ENCODE data around the gene YOD1.

YOD1 gene

DNA sequence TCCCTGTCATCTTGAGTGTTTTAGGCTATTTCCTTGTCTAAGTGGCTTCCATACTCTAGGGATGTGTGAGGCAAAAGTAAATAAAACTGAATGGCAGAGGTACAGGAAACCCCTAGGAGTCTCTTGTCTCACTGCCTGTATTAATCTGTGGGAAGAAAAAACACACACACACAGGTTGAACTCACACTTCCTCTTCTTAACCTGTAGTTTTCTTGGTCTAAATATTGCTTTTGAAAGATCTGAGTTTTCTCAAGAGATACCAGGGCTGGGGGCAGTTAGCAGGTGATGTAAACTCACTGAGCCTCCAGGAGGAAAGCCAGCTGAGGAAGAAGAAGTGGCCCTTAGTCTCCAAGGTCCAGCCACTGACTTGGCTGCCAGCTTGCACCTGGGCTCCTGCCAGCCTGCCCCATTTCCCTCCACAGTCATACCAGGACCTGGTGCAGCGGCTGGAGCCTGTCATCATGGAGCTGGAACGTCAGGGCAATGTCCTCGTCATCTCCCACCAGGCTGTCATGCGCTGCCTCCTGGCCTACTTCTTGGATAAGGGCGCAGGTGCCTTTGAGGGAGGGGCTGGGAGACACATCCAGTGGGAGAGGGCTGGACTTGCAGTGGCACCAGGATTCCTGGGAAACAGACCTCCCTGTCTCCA lies 19.0 kb upstream of the YOD1 start:
- H3K4me1 ChIP-seq (ENCODE audit: control insufficient read depth, insufficient read depth, low read length), result no peaks in the 10 kb centered on the region
- no peak overlapping the region for H3K4me3 ChIP-seq (ENCODE audit: low read length)
- H3K27me3 ChIP-seq (ENCODE audit: control insufficient read depth, insufficient read depth, low read length), result no peaks in the 10 kb centered on the region
- H3K9ac ChIP-seq (ENCODE audit: low read depth, low read length), result no peak overlapping the region
- no peaks in the 10 kb centered on the region for H3K9me3 ChIP-seq (replicated peaks; ENCODE audit: low read length)
- H3K4me2 ChIP-seq (ENCODE audit: low read length), result no peak overlapping the region
- no peaks in the 10 kb centered on the region for H3K36me3 ChIP-seq (ENCODE audit: insufficient read depth, low read length)

DNA sequence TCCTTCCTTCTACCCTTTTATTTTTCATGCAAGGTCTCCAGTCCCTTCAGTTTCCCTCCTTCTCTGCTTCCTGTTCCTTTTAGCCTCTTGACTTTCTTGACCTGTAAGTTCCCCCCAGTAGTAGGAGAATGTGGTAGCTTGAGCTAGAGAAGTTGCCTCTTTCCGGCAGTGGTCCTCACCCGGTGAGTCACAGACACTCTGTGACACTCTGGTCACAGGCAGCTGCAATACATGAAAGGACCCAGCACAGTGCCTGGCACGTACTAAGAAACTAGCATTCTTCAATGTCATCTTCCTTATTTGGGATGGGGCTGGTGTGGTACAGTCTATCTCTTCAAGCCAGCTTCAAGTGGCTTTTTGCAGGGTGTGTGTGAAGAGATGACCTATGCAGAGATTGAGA lies 18.1 kb upstream of the YOD1 start:
- H3K36me3 ChIP-seq (ENCODE audit: insufficient read depth, low read length), result no peaks in the 10 kb centered on the region
- no peak overlapping the region for H3K4me2 ChIP-seq (ENCODE audit: low read length)
- no peaks in the 10 kb centered on the region for H3K9me3 ChIP-seq (replicated peaks; ENCODE audit: low read length)
- H3K4me3 ChIP-seq (ENCODE audit: low read length), result no peak overlapping the region
- no peaks in the 10 kb centered on the region for H3K27me3 ChIP-seq (ENCODE audit: control insufficient read depth, insufficient read depth, low read length)
- no peak overlapping the region for H3K9ac ChIP-seq (ENCODE audit: low read depth, low read length)
- no peaks in the 10 kb centered on the region for H3K4me1 ChIP-seq (ENCODE audit: control insufficient read depth, insufficient read depth, low read length)

DNA sequence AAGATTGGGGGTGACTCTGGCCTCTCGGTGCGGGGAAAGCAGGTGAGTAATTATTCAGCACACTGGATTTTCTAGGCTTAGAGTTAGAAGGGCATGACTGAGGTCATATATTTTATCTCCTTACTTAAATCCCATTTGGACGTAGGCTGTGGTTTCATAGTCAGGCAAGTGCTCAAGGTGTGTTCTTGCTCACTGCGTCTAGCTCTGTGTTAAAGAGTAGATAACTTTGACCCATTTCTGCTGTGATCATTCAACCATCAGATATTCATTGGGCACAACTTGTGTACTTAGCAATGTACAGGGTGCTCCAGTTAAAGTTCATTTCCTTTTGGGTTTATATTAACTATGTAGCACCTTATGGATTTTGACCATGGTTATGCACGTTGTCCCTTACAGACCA lies 16.7 kb upstream of the YOD1 start:
- Histone ChIP-seq H3K4me2 (ENCODE audit: low read length) (no peak overlapping the region), H3K36me3 (ENCODE audit: insufficient read depth, low read length) (no peaks in the 10 kb centered on the region), H3K4me3 (ENCODE audit: low read length) (no peak overlapping the region), H3K27me3 (ENCODE audit: control insufficient read depth, insufficient read depth, low read length) (no peaks in the 10 kb centered on the region), H3K9ac (ENCODE audit: low read depth, low read length) (no peak overlapping the region), H3K4me1 (ENCODE audit: control insufficient read depth, insufficient read depth, low read length) (no peaks in the 10 kb centered on the region), H3K9me3 (replicated peaks; ENCODE audit: low read length) (no peaks in the 10 kb centered on the region)

DNA sequence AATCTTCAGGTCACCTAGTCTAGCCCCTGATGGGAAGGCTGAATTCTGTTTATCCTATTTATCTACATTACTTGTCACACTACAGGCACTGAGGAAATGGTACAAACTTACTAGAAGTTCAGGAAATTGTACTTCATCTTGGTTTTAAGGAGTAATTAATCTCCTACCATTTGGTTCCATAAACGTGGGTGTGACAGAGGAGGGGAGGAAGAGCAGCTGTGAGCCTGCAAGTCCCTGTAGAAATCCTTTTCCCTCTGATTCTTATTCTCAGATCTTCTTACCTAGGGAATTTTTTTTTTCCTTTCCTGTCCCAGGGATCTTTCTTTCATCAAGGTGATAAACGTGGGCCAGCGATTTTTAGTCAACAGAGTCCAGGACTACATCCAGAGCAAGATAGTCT lies 16.2 kb upstream of the YOD1 start:
- Histone ChIP-seq H3K9ac (ENCODE audit: low read depth, low read length) (no peak overlapping the region), H3K4me3 (ENCODE audit: low read length) (no peak overlapping the region), H3K27me3 (ENCODE audit: control insufficient read depth, insufficient read depth, low read length) (no peaks in the 10 kb centered on the region), H3K9me3 (replicated peaks; ENCODE audit: low read length) (no peaks in the 10 kb centered on the region), H3K4me1 (ENCODE audit: control insufficient read depth, insufficient read depth, low read length) (no peaks in the 10 kb centered on the region), H3K36me3 (ENCODE audit: insufficient read depth, low read length) (no peaks in the 10 kb centered on the region), H3K4me2 (ENCODE audit: low read length) (no peak overlapping the region)

DNA sequence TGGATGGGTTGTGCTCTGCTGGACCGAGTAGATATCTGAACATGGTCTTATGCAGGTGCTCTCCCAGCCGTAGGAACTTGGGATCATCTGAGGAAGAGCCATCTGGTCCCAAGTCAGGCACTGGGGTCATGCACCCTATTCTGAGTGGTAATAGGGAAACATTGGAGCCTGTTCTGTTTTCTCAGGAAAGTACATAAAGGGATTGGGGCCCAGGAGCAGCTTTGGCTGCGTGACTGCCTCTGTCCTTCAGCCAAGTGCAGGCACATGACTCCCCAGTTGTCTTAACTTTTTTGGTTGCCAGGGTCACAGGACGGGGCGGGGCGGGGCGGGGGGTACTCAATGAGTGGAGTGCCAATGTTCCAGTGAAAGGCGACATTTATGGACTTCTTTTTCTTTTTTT lies 13.6 kb upstream of the YOD1 start:
- no peaks in the 10 kb centered on the region for H3K9me3 ChIP-seq (replicated peaks; ENCODE audit: low read length)
- no peaks in the 10 kb centered on the region for H3K36me3 ChIP-seq (ENCODE audit: insufficient read depth, low read length)
- H3K9ac ChIP-seq (ENCODE audit: low read depth, low read length), result no peak overlapping the region
- H3K4me3 ChIP-seq (ENCODE audit: low read length), result no peak overlapping the region
- H3K4me1 ChIP-seq (ENCODE audit: control insufficient read depth, insufficient read depth, low read length), result no peaks in the 10 kb centered on the region
- no peak overlapping the region for H3K4me2 ChIP-seq (ENCODE audit: low read length)
- H3K27me3 ChIP-seq (ENCODE audit: control insufficient read depth, insufficient read depth, low read length), result no peaks in the 10 kb centered on the region

DNA sequence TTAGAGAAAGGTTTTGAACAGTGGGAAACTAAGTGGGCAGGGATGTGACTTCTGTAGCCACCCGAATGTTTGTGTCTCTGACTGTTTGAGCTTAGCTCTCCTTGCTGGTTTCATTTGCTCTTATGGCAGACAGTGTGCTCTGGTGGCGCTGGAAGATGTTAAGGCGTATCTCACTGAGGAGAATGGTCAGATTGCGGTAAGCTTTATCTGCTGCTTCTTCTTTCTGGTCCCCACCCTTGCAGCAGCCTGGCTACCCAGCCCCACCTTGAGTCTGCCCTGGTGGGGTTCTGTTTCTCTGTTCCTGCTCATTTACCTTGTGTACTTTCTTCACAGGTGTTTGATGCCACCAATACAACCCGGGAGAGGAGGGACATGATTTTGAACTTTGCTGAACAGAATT lies 12.0 kb upstream of the YOD1 start:
- no peak overlapping the region for H3K9ac ChIP-seq (ENCODE audit: low read depth, low read length)
- H3K36me3 ChIP-seq (ENCODE audit: insufficient read depth, low read length), result no peaks in the 10 kb centered on the region
- H3K4me2 ChIP-seq (ENCODE audit: low read length), result no peak overlapping the region
- H3K27me3 ChIP-seq (ENCODE audit: control insufficient read depth, insufficient read depth, low read length), result no peaks in the 10 kb centered on the region
- no peak overlapping the region for H3K4me3 ChIP-seq (ENCODE audit: low read length)
- no peaks in the 10 kb centered on the region for H3K4me1 ChIP-seq (ENCODE audit: control insufficient read depth, insufficient read depth, low read length)
- no peaks in the 10 kb centered on the region for H3K9me3 ChIP-seq (replicated peaks; ENCODE audit: low read length)

DNA sequence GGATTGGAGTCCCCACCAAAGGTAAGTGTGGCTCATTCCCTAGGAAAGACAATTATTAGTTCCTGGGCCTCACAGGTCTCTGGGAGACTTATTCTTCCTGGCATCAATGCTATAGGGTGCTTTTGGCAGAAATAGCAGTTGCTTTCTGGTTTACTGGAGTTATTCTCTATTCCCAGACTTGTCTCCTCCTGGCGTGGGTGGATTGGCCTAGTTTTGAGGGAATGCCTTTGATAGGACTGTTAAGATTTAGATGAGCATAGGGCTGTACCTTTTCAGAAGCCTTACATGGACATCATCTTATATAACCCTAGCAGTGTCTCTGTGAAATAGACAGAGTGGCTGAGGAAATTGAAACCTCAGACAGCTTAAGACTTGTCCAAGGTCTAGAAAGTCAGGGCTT lies 11.1 kb upstream of the YOD1 start:
- Histone ChIP-seq H3K4me3 (ENCODE audit: low read length) (no peak overlapping the region), H3K36me3 (ENCODE audit: insufficient read depth, low read length) (no peaks in the 10 kb centered on the region), H3K4me1 (ENCODE audit: control insufficient read depth, insufficient read depth, low read length) (no peaks in the 10 kb centered on the region), H3K4me2 (ENCODE audit: low read length) (no peak overlapping the region), H3K9me3 (replicated peaks; ENCODE audit: low read length) (no peaks in the 10 kb centered on the region), H3K27me3 (ENCODE audit: control insufficient read depth, insufficient read depth, low read length) (no peaks in the 10 kb centered on the region), H3K9ac (ENCODE audit: low read depth, low read length) (no peak overlapping the region)

DNA sequence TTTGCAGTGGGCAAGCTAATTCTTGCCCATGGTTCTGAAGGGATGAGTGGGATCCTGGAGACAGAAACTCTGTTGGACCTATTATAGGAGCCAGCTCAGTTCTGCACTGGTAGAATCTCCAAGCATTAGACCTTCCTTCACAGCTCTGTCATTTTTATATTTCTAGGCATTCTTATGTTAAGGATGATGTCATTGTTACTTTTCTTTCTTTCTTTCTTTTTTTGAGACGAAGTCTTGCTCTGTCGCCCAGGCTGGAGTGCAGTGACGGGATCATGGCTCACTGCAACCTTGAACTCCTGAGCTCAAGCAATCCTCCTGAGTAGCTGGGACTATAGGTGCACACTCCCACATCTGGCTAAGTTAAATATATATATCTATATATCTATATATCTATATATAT lies 9.6 kb upstream of the YOD1 start:
- Histone ChIP-seq H3K4me1 (ENCODE audit: control insufficient read depth, insufficient read depth, low read length) (no peaks in the 10 kb centered on the region), H3K36me3 (ENCODE audit: insufficient read depth, low read length) (no peaks in the 10 kb centered on the region), H3K9me3 (replicated peaks; ENCODE audit: low read length) (no peaks in the 10 kb centered on the region), H3K27me3 (ENCODE audit: control insufficient read depth, insufficient read depth, low read length) (no peaks in the 10 kb centered on the region), H3K4me3 (ENCODE audit: low read length) (no peak overlapping the region), H3K4me2 (ENCODE audit: low read length) (no peak overlapping the region), H3K9ac (ENCODE audit: low read depth, low read length) (no peak overlapping the region)

DNA sequence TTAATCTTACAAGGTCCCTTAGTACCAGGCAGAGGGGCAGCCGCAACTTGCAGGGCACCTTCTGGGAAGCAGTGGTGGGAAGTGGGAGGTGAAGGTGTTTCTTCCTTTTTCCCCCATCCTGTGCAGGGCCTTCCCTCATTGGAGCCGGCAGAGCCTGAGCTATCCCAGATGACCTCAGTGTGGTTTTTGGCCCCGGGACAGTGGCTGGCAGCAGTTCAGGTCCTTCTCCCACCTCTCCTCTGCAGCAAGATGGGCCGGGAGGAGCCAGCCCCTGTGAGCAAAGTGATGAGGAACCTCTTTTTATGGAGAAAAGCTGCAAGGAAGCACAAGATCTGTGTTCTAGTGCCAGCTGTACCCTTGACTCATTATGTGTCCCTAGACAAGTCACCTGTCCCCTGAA lies 8.9 kb upstream of the YOD1 start:
- Histone ChIP-seq H3K9ac (ENCODE audit: low read depth, low read length) (no peak overlapping the region), H3K4me1 (ENCODE audit: control insufficient read depth, insufficient read depth, low read length) (no peaks in the 10 kb centered on the region), H3K27me3 (ENCODE audit: control insufficient read depth, insufficient read depth, low read length) (no peaks in the 10 kb centered on the region), H3K9me3 (replicated peaks; ENCODE audit: low read length) (no peaks in the 10 kb centered on the region), H3K4me3 (ENCODE audit: low read length) (no peak overlapping the region), H3K4me2 (ENCODE audit: low read length) (no peak overlapping the region), H3K36me3 (ENCODE audit: insufficient read depth, low read length) (no peaks in the 10 kb centered on the region)

DNA sequence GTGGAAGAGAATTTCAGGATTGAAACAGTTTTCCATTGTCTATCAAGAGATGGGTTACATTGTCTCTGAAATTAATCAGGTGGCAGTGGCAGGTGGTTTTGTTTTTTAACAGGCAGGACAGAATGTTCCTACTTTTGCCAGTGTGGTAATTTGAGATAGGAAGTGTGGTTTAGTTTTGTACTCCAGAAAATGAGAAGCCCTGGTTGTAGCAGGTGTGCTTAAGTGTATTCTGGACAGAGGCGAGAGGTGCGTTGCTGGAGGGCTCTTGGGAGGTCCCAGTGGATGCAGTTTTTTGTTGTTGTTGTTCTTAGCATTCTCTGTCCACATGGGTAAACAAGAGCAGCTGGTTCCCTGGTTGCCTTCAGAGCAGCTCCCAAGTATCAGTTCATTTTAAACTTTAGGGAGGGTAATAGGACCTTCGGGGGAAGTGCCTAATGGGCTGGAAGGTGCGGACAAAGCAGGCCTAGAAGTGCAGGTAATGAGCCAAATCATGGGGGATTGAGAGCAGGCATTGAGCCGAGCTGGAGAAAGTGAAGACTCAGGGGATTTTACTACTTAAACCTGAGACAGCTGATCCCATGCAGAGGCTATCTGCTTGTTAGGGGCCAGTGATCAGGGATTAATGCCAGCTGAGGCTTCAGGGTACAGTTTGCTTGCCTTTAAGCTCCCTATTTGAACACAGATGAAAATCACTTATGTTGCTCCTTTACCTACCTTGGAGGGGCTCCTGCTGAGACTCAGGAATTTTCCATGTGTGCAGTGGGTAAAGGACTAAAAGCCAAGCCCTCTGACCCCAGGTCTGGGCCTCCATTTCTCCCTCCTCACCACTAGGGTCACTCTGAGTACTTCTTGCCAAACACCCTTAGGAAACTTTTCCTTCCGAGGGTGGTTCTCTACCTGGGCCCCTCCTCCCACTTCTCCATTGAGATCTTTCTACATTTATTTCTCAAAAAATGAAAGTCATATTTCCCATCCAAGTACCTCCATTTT lies 8.2 kb upstream of the YOD1 start:
- Histone ChIP-seq H3K9ac (ENCODE audit: low read depth, low read length) (no peak overlapping the region), H3K4me1 (ENCODE audit: control insufficient read depth, insufficient read depth, low read length) (no peaks in the 10 kb centered on the region), H3K36me3 (ENCODE audit: insufficient read depth, low read length) (no peaks in the 10 kb centered on the region), H3K4me2 (ENCODE audit: low read length) (no peak overlapping the region), H3K27me3 (ENCODE audit: control insufficient read depth, insufficient read depth, low read length) (no peaks in the 10 kb centered on the region), H3K9me3 (replicated peaks; ENCODE audit: low read length) (no peaks in the 10 kb centered on the region), H3K4me3 (ENCODE audit: low read length) (no peak overlapping the region)

DNA sequence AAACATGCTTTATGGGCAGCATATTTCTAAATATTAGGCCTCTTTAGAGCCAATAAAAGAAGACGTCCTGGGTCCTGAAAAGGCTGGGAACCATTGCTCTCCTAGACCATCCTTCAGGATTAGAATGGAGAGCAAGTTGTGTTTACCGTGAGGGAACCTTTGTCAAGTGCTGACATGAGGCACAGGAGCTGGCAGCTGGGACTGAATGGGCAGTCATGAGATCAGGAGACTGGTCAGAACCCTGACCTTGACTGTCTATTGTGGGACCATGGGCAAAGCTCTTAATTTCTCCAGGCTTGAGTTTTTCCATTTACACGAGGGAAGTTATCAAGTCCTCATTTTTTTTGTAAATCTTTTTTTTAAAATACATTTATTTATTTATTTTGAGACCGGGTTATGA lies 7.2 kb upstream of the YOD1 start:
- Histone ChIP-seq H3K9me3 (replicated peaks; ENCODE audit: low read length) (no peaks in the 10 kb centered on the region), H3K27me3 (ENCODE audit: control insufficient read depth, insufficient read depth, low read length) (no peaks in the 10 kb centered on the region), H3K9ac (ENCODE audit: low read depth, low read length) (no peak overlapping the region), H3K36me3 (ENCODE audit: insufficient read depth, low read length) (no peaks in the 10 kb centered on the region), H3K4me1 (ENCODE audit: control insufficient read depth, insufficient read depth, low read length) (no peaks in the 10 kb centered on the region), H3K4me2 (ENCODE audit: low read length) (no peak overlapping the region), H3K4me3 (ENCODE audit: low read length) (no peak overlapping the region)

DNA sequence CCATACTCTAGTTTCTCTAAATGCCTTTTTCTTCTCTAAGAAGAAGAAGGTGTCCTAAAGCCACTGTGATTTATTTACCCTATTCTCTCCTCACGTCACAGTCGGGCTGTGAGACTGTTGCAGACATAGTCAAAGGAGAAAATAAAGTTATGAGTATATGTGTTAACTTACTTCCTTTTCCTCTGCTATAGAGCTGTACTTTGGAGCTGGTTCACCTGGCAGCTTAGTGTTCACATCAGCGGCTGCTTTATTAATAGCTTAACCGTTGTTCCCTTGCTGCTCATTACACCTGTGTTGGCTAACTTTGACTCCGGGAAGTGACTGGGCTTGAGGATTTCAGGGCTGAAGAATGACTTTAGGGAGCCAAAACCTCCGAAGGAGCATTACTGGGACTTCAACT lies 5.7 kb upstream of the YOD1 start:
- Histone ChIP-seq H3K27me3 (ENCODE audit: control insufficient read depth, insufficient read depth, low read length) (no peaks in the 10 kb centered on the region), H3K9me3 (replicated peaks; ENCODE audit: low read length) (no peaks in the 10 kb centered on the region), H3K4me2 (ENCODE audit: low read length) (no peak overlapping the region), H3K4me3 (ENCODE audit: low read length) (no peak overlapping the region), H3K4me1 (ENCODE audit: control insufficient read depth, insufficient read depth, low read length) (no peaks in the 10 kb centered on the region), H3K9ac (ENCODE audit: low read depth, low read length) (no peak overlapping the region), H3K36me3 (ENCODE audit: insufficient read depth, low read length) (no peaks in the 10 kb centered on the region)

Measured in skeletal muscle satellite cell (primary cell).